Neural cell (in vitro differentiated cells): ENCODE data around the gene ELOB. TPM values are rescaled to one million over a fixed set of nuclear protein-coding genes. Genes with fewer than 3 reads are reported as not detected.

ENCODE experiments used
- H2AFZ ChIP-seq: fragments of 200-600, 300-800 bp; sonication (generic), shearing (Covaris generic); 2 replicates; pipeline ENCODE4 v1.6.0; 2014; ENCODE audit warnings: low read depth, mild to moderate bottlenecking, antibody characterized with exemption, low read length, moderate library complexity
- H3F3A ChIP-seq: fragments of 200-600 bp; shearing (Covaris generic); 2 replicates; pipeline ENCODE4 v1.6.1; 2016; ENCODE audit warnings: mild to moderate bottlenecking, moderate library complexity, mixed read lengths, antibody characterized with exemption, low read length; ENCODE audit not compliant: insufficient read depth, poor library complexity, severe bottlenecking
- H3K27ac ChIP-seq: fragments of 200-600, 300-800 bp; sonication (generic), shearing (Covaris generic); 2 replicates; pipeline ENCODE4 v1.5.1; 2014; ENCODE audit warnings: mild to moderate bottlenecking, low read length, moderate library complexity
- H3K27me3 ChIP-seq: fragments of 300-800, 200-600 bp; sonication (generic), shearing (Covaris generic); 2 replicates; pipeline ENCODE4 v1.6.0; 2014; ENCODE audit warnings: mild to moderate bottlenecking, low read depth, low read length, moderate library complexity; ENCODE audit not compliant: insufficient read depth
- H3K36me3 ChIP-seq: fragments of 300-800, 200-600 bp; sonication (generic), shearing (Covaris generic); 2 replicates; pipeline ENCODE4 v1.5.1; 2014; ENCODE audit warnings: mild to moderate bottlenecking, antibody characterized with exemption, low read length, moderate library complexity; ENCODE audit not compliant: insufficient read depth
- H3K4me2 ChIP-seq: fragments of 300-800, 200-600 bp; sonication (generic), shearing (Covaris generic); 2 replicates; pipeline ENCODE4 v1.6.0; 2014; ENCODE audit warnings: mild to moderate bottlenecking, low read length
- H3K4me3 ChIP-seq: fragments of 300-800, 200-600 bp; sonication (generic), shearing (Covaris generic); 2 replicates; pipeline ENCODE4 v1.5.1; 2014; ENCODE audit warnings: mild to moderate bottlenecking, low read length, moderate library complexity
- H3K79me2 ChIP-seq: fragments of 200-600 bp; shearing (Covaris generic); replicated peaks from 2 replicates; pipeline ENCODE4 v1.6.0; 2014; ENCODE audit warnings: mild to moderate bottlenecking, low read length, moderate library complexity; ENCODE audit not compliant: insufficient read depth
- H3K9ac ChIP-seq: fragments of 300-800, 200-600 bp; sonication (generic), shearing (Covaris generic); 2 replicates; pipeline ENCODE4 v1.6.1; 2016; ENCODE audit warnings: mild to moderate bottlenecking, low read length, mixed read lengths
- H3K9me2 ChIP-seq: fragments of 200-600 bp; shearing (Covaris generic); 2 replicates; pipeline ENCODE4 v1.6.1; 2016; ENCODE audit warnings: mild to moderate bottlenecking, low read length, mixed read lengths; ENCODE audit not compliant: insufficient read depth
- H3K9me3 ChIP-seq: fragments of 200-600, 300-800 bp; sonication (generic), shearing (Covaris generic); 2 replicates; pipeline ENCODE4 v1.6.1; 2016; ENCODE audit warnings: mild to moderate bottlenecking, mixed run types, low read length, moderate library complexity, mixed read lengths
- H4K20me1 ChIP-seq: fragments of 200-600 bp; shearing (Covaris generic); 2 replicates; pipeline ENCODE4 v1.6.1; 2016; ENCODE audit warnings: mild to moderate bottlenecking, mixed run types; ENCODE audit not compliant: insufficient read depth
- CTCF ChIP-seq: fragments of 450-650 bp; IDR thresholded peaks from 2 replicates; pipeline ENCODE4 v1.5.1; 2014; ENCODE audit warnings: antibody characterized with exemption, mild to moderate bottlenecking, moderate library complexity; ENCODE audit not compliant: poor library complexity, severe bottlenecking
- EP300 ChIP-seq: fragments of 450-650 bp; conservative IDR thresholded peaks from 2 replicates; pipeline ENCODE4 v1.6.1; 2014; ENCODE audit warnings: antibody characterized with exemption, mild to moderate bottlenecking, moderate library complexity; ENCODE audit not compliant: poor library complexity, severe bottlenecking
- EZH2 ChIP-seq: fragments of 200-600, 300-800 bp; shearing (Covaris generic), sonication (generic); IDR thresholded peaks from 2 replicates; pipeline ENCODE4 v1.6.1; 2014; ENCODE audit warnings: antibody characterized with exemption, low read length, borderline replicate concordance, mild to moderate bottlenecking; ENCODE audit not compliant: insufficient read depth, poor library complexity, severe bottlenecking
- MXI1 ChIP-seq: fragments of 450-650 bp; conservative IDR thresholded peaks from 2 replicates; pipeline ENCODE4 v1.6.1; 2014; ENCODE audit warnings: antibody characterized with exemption, mild to moderate bottlenecking; ENCODE audit not compliant: poor library complexity, severe bottlenecking
- POLR2AphosphoS5 ChIP-seq: IDR thresholded peaks from 2 replicates; pipeline ENCODE4 v1.6.1; 2012
- RAD21 ChIP-seq: fragments of 450-650 bp; conservative IDR thresholded peaks from 2 replicates; pipeline ENCODE4 v1.6.1; 2014; ENCODE audit warnings: antibody characterized with exemption, mild to moderate bottlenecking, moderate library complexity
- REST ChIP-seq: IDR thresholded peaks from 2 replicates; pipeline ENCODE4 v1.6.1; 2012; ENCODE audit warnings: borderline replicate concordance
- SMC3 ChIP-seq: fragments of 450-650 bp; conservative IDR thresholded peaks from 2 replicates; pipeline ENCODE4 v1.6.1; 2014; ENCODE audit warnings: antibody characterized with exemption, mild to moderate bottlenecking, moderate library complexity; ENCODE audit not compliant: poor library complexity
- TAF1 ChIP-seq: IDR thresholded peaks from 2 replicates; pipeline ENCODE4 v1.6.1; 2012; ENCODE audit warnings: low read depth
- polyA plus RNA-seq: library from polyadenylated mRNA; depleted of rRNA; stranded (reverse); fragments of >200 nt; gene quantifications from 2 replicates; pipeline ENCODE4 v1.2.3, GENCODE V29; 2014

Gene ELOB
- polyA plus RNA-seq, 1 donor from 2014 or later = 513 TPM

DNA sequence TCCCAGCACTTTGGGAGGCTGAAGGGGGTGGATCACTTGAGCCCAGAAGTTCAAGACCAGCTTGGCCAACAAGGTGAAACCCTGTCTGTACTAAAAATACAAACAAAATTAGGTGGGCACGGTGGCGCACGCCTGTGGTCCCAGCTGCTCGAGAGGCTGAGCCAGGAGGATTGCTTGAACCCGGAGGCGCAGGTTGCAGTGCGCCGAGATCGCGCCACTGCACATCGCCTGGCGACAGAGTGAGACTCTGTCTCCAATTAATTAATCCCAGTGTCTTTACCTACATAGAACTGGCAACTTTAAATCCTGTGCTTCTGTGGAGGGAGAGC is 1.5 kb upstream of the ELOB start:
- Histone ChIP-seq H3F3A (no peaks in the 10 kb centered on the region), H3K36me3 (no peaks in the 10 kb centered on the region), H4K20me1 (no peaks in the 10 kb centered on the region), H3K79me2 (peaks cover 39% of the 10 kb centered on the region), H2AFZ (no peak overlapping the region), H3K4me3 (peak overlapping the region; percentile 97), H3K9ac (peak overlapping the region; percentile 99), H3K4me2 (peak overlapping the region; percentile 89), H3K9me3 (no peaks in the 10 kb centered on the region), H3K9me2 (no peaks in the 10 kb centered on the region), H3K27ac (peak overlapping the region; percentile 99), H3K27me3 (no peaks in the 10 kb centered on the region)
- no peak for TF ChIP-seq EP300
- no peak for TF ChIP-seq TAF1
- TF ChIP-seq POLR2AphosphoS5 = no peak
- no peak for TF ChIP-seq RAD21
- TF ChIP-seq SMC3 = no peak

DNA sequence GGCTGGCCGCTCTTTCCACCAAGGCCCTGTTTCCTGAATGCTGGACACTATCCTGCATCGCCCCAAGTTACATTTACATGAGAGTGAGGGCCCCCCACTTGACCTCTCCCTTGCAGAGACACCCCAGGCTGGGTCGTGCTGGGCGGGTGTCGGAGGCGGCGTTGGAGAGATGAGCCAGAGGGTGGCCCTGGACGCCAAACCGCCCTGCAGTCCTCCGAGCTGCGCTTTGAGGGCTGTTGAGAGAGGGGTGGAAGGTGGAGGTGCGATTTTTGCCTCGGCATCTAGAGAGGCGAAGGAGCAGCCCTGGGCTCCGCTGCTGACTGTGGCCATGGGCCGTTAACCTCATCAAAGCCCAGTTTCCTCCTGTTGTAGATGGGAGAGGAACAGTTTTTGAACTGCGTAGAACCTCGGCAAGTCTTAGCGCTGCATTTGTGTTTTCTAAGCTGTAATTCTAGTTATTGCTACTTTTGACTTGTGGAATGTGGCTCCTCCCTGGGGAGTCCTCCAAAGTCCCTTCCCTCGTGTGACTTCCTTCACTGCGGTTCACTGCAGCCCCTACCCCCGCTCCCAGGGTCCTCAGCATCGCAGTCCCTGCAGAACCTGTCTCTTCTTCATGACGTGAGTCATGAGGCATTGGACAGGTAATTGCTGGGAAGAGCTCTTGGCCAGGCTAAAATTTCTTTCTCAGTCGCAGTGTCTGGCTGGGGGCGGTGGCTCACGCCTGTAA is 986 bp upstream of the ELOB start:
- Histone ChIP-seq H3K9me2 (no peaks in the 10 kb centered on the region), H3K4me2 (peak overlapping the region; percentile 89), H3K27me3 (no peaks in the 10 kb centered on the region), H4K20me1 (no peaks in the 10 kb centered on the region), H2AFZ (peak overlapping the region; percentile 76), H3K27ac (peak overlapping the region; percentile 99), H3K4me3 (peak overlapping the region; percentile 97), H3K9ac (peak overlapping the region; percentile 99), H3K79me2 (peaks cover 39% of the 10 kb centered on the region), H3K9me3 (no peaks in the 10 kb centered on the region), H3K36me3 (peaks cover under 1% of the 10 kb centered on the region), H3F3A (no peaks in the 10 kb centered on the region)
- TF ChIP-seq EZH2 (no peak), TAF1 (no peak), EP300 (no peak), CTCF (no peak), REST (no peak), RAD21 (no peak), POLR2AphosphoS5 (no peak), MXI1 (no peak), SMC3 (no peak)
